ENCODE measurements around the gene NSFL1C.

NSFL1C gene

DNA sequence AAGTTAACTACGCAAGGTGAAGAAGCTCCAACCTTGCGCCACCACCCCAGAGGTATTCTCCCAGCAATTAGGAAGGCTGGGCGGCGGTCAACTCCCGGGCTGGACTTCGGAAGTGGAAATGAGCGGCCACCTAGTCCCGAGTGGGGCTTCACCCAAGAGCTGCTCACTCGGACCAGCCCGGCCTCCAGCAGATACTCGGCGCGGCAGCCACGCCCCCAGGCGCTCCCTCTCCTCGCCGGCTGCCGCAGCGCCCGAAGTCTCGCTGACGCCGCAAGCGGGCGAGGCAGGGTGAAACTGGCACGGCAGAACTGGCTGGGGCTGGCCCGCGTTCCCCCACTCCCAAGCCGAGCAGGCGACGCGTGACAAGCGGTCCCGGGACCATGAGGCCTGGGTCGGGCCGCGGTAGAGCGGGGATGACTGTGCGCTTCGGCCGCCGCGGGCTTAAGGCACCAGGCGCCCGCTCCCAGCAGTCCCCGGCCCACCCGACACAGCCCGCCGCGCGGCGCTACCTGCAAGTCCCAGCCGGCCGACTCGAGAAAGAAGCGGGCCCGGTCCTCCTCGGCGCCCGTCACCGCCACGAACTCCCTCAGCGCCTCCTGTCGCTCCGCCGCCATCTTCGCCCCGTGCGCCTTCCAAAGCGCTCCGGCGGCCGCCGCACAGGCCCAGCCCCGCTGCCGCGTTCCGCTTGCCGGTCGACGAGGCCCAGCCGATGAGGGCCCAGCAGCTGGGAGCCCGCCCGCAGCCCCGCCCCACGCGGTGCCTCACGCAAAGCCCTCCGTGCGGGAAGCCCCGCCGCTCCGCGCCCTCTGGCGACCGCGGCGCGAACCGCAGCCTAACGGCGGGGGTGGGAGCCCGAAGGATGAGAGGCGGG is at the start of gene NSFL1C:
TSS of gene NSFL1C (minus strand) at position 639 of the 871 bp plus-strand sequence. CDS start at position 614, 25 bp downstream.
- DNase-seq = peak; percentile 97

DNA sequence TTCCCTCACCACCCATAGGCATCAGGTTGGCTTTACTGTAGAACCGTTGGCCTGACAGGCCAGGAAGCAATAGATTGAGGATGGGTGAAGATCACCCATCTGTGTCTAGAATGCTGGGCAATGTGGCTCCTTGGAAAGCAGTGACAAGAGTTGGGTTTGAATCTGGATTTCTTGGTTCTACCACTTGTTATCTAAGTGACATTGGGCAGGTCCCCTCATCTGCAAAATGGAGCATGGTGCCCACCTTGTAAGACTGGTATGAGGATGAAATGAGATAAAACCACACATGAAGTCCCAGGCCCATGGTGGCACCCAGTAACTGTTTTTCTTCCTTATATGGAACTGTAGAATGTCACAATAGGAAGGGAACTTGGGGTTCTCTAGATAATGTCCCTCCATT is 47.2 kb upstream of the NSFL1C start:
- DNase-seq = no peak

DNA sequence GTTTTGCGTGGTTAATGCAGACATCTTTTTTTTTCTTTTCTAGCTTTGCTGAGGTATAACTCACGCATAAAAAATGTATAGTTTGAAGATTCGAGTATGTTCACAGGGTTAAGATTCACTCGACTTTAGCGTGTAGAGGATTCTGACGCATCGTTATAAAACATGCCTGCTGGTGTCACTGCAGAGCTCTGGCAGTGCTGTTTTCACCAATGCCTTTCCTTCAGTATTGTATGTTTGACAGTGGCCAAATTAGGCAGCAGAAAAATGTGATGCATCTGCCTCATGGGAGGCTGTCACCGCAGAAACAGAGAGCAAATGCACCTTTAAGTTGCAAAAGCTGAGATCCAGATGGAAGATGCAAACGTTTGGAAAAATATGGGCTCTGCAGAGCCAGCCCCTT is 42.6 kb upstream of the NSFL1C start:
- peak; percentile 42 for DNase-seq

DNA sequence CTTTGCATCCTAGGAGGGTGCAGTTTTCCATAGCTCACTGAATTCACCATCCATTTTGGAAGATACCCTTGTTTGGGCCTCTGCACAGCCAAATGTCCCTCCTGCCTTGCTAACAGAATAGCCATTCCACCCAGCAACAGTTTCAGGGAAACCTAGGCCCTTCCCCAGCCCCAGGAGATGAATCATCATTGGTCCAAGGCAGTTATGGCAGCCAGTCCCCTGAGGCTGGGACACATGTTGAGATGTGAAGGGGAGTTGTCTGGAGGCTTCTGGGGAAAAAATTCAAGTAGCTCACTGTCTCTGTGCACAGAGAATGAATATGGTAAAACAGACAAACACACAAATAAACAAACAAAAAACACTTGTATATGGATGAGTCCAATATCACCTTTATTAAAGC is 41.9 kb upstream of the NSFL1C start:
- no peak for DNase-seq

DNA sequence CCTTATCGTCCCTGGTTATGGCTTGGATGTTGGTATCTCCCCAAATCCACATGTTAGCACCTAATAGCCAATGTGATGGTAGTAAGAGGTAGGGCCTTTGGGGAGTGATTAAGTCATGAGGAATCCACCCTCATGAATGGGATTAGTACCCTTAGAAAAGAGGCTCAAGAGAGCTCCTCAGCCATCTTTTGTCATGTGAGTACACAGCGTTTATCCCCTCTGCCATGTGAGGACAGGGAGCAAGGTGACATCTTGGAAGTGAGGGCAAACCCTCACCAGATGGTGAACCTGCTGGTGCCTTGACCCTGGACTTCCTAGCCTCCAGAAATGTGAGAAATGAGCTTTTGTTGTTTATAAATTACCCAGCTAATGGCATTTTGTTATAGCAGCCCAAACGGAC is 40.6 kb upstream of the NSFL1C start:
- DNase-seq = no peak

DNA sequence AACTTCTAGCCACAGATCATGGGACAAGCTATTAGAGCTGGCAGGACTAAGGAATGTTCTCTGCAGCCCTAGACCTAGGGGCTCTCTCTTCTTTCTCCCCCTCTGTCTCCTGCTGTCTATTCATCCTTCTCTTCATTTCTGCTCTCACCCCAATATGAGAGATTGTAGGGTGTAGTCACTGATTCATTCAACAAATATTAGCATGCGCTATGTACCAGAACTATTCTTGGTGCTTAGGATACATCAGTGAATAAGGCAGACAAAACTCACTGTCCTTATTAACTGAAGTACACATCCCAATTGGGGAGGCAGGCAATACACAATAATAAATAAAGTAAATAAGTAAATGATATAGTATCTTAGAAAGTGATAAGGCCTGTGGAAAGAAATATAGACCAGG is 39.2 kb upstream of the NSFL1C start:
- no peak for DNase-seq

DNA sequence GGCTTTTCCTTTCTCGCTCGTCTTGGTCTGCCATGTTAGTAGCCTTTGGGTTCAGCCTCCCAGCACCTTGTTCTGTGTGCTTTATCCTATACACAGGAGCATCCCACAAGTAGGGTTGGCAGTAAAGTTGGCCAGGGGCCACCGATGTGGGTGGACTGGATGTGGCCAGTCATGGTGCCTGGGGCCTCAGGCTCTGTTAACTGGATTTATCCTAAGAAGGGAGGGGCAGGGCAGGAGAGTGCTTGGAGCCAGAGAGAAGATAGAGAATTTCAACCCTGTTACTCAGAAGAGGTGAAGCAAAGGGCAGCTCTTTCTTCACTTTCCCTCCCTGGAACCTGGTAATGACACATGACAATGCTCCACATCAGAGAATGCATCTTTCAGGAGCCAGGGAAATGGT is 38.7 kb upstream of the NSFL1C start:
- DNase-seq = no peak

DNA sequence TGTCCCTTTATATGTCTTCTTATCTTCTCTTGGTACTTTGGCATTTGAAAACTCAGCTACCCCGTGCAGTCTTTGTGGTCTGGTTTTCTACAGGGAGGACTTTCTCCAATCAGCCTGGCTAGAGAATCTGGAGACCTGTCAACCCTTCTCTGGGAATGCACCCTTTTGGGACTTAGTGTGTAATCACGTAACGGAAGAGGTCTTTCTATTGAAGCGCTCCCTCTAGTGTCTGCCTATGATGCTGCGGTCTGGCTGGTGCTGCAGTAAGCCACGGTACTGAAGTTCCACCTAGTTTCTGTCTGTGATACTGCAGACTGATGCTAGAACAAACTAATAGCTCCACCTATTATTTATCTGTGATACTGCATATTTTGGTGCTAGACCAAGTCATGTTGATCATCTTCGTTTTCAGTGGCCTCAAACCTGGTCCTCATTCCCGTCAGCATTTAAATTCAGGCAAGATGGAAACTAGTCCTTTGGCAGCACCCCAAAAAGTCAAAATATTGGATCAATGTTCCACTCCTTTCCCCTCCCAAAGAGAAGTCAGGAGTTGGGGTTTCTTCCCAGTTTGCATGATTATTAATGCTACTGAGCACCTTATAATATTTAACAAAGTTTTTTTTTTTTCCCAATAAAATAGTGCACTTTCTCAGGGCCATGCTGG is 37.0 kb upstream of the NSFL1C start:
- DNase-seq = peak; percentile 92

DNA sequence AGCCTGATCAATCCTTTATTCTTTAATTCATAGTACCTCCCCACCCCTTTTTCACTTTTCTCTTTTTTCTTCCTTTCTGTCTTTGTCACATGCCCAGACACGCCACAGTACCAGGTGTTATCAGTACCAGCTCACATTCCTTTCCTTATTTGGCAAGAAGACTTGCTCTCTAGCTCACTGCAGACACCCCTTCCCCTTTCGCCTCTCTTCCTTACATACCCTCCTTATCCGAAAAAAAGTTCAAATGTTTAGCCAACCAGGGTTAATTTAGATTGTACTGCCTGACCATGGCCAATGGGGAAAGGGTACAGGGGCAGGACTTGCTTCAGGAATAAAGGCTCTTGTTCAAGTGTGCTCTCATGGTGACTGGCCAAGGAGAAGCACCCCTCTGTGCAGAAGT is 33.8 kb upstream of the NSFL1C start:
- DNase-seq = no peak

DNA sequence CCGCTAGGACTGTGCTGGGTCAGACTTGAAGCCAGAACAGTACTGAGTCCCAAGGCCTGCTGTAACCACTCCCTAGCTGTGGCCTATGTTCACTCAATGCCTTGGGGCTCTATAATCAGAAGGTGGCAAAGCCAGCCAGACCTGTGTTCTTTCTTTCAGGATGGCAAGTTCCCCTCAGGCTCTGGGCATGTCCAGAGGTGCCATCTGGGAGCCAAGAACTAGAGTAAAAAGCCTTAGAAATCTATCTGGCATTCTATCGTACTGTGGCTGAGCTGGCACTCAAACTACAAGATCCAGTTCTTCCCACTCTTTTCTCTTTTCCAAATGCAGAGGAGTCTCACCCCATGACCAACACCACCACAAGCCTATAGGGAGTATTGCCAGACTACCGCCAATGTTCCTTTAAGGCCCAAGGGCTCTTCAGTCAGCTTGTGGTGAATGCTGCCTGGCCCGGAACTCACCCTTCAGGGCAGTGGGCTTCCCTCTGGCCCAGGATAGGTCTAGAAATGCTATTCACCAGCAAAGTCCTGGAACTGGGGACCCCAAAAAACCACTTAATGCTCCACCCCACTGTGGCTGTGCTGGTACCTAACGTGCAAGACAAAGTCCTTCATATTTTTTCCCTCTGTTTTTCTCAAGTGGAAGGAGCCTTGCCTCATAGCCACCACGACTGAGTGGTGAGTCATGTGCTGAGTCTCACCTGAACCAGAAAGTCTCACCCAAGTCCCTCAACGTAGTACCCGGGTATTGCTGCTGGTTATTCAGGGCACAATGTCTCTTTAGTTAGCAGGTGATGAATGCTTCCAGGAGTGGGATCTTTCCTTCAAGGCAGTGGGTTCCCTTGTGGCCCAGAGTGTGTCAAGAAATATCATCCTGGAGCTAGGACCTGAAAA is 33.1 kb upstream of the NSFL1C start:
- no peak for DNase-seq

DNA sequence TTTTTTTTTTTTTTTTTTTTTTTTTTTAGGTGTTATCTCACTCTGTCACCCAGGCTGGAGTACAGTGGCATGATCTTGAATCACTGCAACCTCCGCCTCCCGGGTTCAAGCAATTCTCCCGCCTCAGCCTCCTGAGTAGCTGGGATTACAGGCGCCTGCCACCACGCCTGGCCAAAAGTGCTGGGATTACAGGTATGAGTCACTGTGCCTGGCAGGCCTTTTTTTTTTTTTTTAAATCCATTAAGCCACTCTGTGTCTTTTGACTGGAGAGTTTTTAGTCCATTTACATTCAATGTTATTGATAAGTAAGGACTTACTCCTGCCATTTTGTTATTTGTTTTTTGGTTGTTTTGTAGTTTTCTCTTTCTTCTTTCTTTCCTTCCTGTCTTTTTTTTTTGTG is 30.7 kb upstream of the NSFL1C start:
- DNase-seq = peak; percentile 41

DNA sequence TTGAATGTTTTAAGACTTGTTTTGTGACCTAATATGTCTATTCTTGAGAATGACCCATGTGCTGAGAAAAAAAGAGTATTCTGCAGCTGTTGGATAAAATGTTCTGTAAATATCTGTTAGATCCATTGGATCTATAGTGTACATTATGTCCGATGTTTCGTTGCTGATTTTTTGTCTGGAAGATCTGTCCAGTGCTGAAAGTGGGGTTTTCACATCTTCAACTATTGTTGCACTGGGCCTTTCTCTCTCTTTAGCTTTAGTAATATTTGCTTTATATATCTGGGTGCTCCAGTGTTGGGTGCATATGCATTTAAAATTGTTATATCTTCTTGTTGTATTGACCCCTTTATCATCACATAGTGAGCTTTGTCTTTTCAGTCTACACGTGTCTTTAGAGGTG is 30.3 kb upstream of the NSFL1C start:
- no peak for DNase-seq

DNA sequence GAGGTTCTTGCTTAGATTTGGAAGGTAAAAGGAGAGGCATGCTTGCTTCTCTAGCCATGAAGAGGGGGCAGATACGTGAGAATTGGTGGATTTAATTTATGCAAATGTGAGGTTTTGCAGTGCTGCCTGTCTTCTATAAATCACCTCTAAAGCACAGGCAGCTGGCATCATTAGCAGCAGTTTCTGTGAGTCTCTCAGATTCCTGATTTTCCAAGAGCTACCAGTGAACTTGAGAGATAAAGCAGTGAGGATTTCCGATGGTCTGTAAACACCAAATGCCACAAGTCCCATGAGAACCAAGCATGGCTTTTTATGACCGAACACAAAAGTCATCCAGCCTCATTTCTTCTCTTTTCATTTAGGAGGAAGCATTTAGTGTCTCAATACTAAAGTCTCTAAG is 27.8 kb upstream of the NSFL1C start:
- DNase-seq = no peak

DNA sequence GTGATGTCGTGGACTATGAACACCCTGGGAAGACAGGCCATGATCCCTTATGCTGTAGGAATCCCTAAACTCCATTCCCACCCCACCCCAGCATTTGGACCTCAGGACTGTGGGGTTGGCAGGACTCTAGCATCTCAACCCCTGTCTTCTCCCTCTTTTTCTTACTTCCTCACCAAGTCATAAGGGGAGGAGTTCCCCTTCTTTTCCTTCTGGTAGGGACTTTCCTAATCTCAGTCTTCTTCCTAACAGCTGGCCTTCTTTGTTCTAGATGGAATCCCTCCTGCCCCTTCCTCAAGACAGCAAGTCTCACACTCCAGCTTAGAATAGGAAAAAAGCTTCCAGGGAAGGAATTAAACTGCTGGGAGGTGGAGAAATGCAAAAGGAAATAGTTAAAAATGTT is 26.9 kb upstream of the NSFL1C start:
- DNase-seq = no peak

DNA sequence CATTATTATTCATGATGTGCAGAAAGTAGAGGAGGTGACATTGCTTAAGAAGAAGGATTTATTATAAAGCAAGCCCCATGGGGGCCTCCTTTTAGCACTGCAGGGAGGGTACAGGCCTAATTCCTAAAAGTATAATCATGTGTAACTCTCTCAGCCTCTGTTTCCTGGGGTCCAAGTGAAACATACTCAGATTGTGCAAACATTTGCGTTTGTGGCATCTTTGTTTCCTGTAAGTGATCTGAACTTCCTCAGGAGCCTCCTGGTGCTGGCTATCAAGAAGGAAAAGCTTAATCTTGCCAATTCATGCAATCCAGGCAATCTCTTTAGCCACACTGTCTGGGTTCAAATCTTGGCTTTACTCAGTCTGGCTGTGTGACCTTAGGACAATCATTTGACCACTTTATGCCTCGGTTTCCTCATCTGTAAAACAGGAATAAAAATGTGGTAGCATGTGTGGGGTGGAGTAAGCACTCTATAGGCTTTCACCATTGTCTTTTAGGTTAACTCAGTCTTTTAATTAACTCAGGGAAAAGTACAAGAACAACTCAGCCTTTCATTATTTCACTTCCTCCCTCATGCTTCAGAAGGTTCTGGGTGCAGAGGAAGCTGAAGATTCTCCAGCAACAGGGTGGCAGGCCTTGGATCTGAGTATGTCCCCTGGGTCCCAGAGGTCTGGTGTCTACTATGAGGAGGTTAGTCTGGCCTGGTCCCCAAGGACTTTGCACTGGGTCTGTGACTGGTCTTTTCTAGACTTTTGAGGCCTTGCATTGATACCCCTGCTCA is 25.4 kb upstream of the NSFL1C start:
- DNase-seq = no peak

DNA sequence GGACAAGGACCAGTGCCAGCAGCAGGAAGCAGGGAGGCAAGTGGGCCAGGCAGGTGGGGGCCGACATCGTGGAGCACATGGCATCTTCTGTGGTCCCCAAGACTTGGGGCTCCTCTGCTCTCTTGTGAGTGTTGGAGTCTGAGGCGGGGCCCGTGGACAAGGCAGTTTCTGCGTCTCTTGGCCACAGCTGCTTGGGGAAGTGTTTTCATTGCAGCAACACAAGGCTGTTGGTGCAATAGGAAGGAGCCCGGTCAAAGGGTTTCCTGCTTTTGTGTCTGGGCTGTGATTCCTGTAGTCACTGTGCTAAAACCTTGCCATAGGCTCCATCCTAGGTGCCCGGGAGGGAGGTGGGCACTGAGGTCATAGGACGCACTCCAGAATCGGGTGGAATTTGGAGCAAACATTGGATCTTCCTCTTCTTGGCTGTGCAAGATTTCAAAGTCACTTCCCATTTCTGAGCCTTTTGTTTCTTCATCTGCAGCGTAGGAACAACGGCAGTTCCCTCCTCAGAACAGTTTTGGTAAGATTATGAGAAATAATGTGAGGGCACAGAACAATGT is 24.7 kb upstream of the NSFL1C start, which contains the start of gene SIRPB2:
TSS of gene SIRPB2 (minus strand) at position 140 of the 560 bp plus-strand sequence. CDS start at position 79, 61 bp downstream.
- no peak for DNase-seq

DNA sequence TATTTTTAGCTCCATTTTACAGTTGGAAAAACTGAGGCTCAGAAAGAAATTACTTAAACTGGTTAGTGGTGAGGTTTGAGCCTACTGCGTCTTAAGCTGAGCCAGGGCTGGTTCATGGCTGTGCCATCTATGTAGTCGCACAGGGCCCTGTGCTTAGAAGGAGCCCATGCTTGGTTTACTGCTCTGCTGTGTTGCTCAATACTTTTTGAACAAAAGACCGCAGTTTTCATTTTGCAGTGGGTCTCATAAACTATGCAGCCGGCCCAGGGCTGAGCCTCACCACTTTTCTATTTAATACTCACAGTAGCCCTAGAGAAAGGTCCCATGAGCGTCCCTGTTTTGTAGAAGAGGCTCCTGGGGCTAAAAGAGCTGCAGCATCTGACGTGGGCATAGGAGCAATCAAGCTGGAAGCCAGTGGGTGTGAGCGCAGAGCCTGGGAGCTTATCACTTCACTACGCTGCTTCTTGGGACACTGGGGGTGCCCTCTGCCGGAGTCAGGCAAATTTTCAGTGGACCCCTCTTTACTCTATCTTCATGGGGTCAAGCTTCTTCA is 24.1 kb upstream of the NSFL1C start:
- DNase-seq = no peak

DNA sequence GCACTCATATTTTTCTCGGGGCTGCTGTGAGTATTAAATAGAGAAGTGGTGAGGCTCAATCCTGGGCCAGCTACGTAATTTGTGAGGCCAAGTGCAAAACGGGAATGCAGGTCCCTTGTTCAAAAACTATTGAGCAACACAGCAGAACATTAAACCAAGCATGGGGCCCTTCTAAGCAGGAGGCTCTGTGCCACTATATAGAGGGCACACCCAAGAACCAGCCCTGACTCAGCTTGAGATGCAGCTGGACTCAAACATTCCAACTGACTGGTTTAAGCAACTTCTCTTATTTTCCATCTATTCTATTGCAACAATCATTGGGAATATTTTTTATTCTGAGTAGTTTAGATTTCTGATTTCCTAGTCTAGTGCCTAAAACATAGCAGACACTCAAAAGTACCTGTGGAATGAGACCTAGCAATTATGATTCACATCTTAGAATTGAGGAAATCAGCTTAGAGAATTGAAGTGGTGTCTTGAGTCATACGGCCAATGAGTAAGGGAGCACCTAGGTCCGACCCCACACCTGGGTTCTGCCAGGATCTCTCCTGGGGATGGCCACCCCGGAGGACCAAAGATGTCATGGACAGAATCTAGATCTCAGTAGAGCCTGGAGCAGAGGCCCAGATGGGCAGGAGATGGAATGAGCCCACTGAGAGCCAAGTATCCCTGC is 23.3 kb upstream of the NSFL1C start:
- no peak for DNase-seq

DNA sequence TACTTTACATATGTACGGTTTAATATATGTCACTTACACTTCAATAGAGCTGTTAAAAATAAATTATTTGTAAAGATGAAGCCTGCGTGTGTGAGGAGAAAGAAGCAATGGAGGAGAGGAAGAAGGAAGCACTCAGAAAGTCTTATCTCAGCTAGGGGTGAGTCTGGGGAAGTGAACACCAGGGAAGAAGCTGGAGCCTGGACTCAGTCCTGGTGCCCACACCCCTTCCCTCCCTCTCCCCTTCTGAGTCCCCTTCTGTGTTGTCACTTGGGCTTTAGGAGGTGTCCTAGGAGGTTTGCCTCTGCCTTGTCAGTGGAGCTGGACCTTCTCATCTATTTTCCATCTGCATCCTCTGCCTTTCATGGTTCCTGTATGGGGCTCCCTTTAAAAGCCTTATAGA is 22.7 kb upstream of the NSFL1C start:
- no peak for DNase-seq

DNA sequence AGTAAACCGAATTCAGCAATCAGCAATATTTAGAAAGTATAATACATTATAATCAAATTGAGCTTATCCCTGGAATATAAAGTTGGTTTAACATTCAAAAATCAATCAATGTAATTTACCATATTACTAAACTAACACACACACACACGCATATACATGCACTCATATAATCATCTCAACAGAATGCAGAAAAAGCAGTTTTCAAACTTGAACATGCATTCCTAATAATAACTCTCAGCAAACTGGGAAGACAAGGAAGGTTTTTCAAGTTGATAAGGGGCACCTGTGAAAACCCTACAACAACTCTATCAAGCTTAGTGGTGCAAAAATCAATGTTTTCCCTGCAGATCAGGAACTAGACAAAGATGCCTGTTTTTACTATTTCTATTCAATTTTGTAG is 19.9 kb upstream of the NSFL1C start:
- no peak for DNase-seq

DNA sequence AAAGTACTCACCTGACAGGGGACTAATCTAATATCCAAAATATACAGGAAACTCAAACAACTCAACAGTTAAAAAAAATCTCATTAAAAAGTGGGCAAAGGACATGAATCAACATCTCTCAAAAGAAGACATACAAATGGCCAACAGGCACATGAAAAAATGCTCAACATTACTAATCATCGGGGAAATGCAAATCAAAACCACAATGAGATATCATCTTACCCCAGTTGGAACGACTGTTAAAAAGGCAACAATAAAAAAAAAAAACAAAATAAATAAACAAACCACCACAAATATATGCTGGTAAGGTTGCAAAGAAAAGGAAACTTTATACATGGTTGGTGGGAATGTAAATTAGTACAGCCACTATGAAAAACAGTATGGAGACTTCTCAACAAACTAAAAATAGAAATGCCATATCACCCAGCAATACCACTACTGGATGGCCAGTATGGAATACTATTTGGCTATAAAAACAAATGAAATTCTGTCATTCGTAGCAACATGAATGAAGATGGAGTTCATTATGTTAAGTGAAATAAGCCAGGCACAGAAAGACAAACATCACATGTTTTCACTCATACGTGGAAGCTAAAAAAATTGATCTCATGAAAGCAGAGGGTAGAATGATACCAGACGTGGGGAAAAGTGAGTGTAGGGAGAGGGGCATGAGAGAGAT is 17.9 kb upstream of the NSFL1C start:
- DNase-seq = no peak

All from DMS53 (cell line).